Astrocyte (in vitro differentiated cells and primary cell): ENCODE measurements around the gene CEP68. TPM values are rescaled to one million over a fixed set of nuclear protein-coding genes. Genes with fewer than 3 reads are reported as not detected.

Source experiments
- DNase-seq: peaks from one replicate; pipeline ENCODE4 v3.0.0-alpha.2; 2010; ENCODE audit warnings: low read depth
- FAIRE-seq: peaks from 2 replicates; lab custom pipeline; 2011; peaks lifted over from hg19 to GRCh38; lab: Jason Lieb, UNC
- H2AFZ ChIP-seq: 2 replicates; pipeline ENCODE4 v1.6.0; 2012; ENCODE audit warnings: low read depth, low read length, inconsistent platforms
- H3K27ac ChIP-seq: 2 replicates; pipeline ENCODE4 v1.5.1; 2011; ENCODE audit warnings: low read depth, low read length, inconsistent platforms
- H3K27me3 ChIP-seq: 2 replicates; pipeline ENCODE4 v1.6.0; 2011; ENCODE audit warnings: low read length, inconsistent platforms; ENCODE audit not compliant: insufficient read depth
- H3K36me3 ChIP-seq: 2 replicates; pipeline ENCODE4 v1.5.1; 2011; ENCODE audit warnings: low read length, inconsistent platforms; ENCODE audit not compliant: insufficient read depth
- H3K4me1 ChIP-seq: 2 replicates; pipeline ENCODE4 v1.5.1; 2011; ENCODE audit warnings: low read length, inconsistent platforms; ENCODE audit not compliant: insufficient read depth
- H3K4me2 ChIP-seq: 2 replicates; pipeline ENCODE4 v1.6.0; 2012; ENCODE audit warnings: low read length, inconsistent platforms
- H3K4me3 ChIP-seq: 2 replicates; pipeline ENCODE4 v1.5.1; 2011; ENCODE audit warnings: low read depth, mild to moderate bottlenecking, low read length, inconsistent platforms; ENCODE audit not compliant: insufficient read depth
- H3K79me2 ChIP-seq: 2 replicates; pipeline ENCODE4 v1.6.0; 2012; ENCODE audit warnings: mild to moderate bottlenecking, low read length, inconsistent platforms; ENCODE audit not compliant: insufficient read depth
- H3K9ac ChIP-seq: 2 replicates; pipeline ENCODE4 v1.6.0; 2012; ENCODE audit warnings: mild to moderate bottlenecking, low read length, inconsistent platforms
- H3K9me3 ChIP-seq: 2 replicates; pipeline ENCODE4 v1.5.1; 2012; ENCODE audit warnings: low read depth, mild to moderate bottlenecking, low read length, inconsistent platforms; ENCODE audit not compliant: insufficient read depth
- H4K20me1 ChIP-seq: 2 replicates; pipeline ENCODE4 v1.6.0; 2012; ENCODE audit warnings: low read length, inconsistent platforms; ENCODE audit not compliant: insufficient read depth
- H3K27ac Mint-ChIP-seq: one replicate; pipeline ENCODE4 v1.8.0; 2021; ENCODE audit warnings: mild to moderate bottlenecking, mixed read lengths; ENCODE audit not compliant: unreplicated experiment
- H3K27me3 Mint-ChIP-seq: one replicate; pipeline ENCODE4 v1.8.0; 2021; ENCODE audit warnings: low read depth, mixed read lengths; ENCODE audit not compliant: unreplicated experiment
- H3K36me3 Mint-ChIP-seq: one replicate; pipeline ENCODE4 v1.8.0; 2021; ENCODE audit warnings: low read depth, mixed read lengths; ENCODE audit not compliant: unreplicated experiment
- H3K4me1 Mint-ChIP-seq: one replicate; pipeline ENCODE4 v1.8.0; 2021; ENCODE audit warnings: low read depth, mixed read lengths; ENCODE audit not compliant: unreplicated experiment
- H3K4me3 Mint-ChIP-seq: one replicate; pipeline ENCODE4 v1.8.0; 2021; ENCODE audit warnings: mild to moderate bottlenecking, moderate library complexity, mixed read lengths; ENCODE audit not compliant: unreplicated experiment
- H3K9me3 Mint-ChIP-seq: one replicate; pipeline ENCODE4 v1.8.0; 2021; ENCODE audit warnings: mild to moderate bottlenecking, mixed read lengths; ENCODE audit not compliant: unreplicated experiment
- CTCF ChIP-seq: IDR thresholded peaks from 2 replicates; pipeline ENCODE4 v1.5.1; 2011; ENCODE audit warnings: low read depth, mild to moderate bottlenecking, inconsistent platforms, low read length, moderate library complexity; ENCODE audit not compliant: insufficient read depth
- EZH2 ChIP-seq: IDR thresholded peaks from 2 replicates; pipeline ENCODE4 v1.6.1; 2012; ENCODE audit warnings: mild to moderate bottlenecking, low read length, inconsistent platforms; ENCODE audit not compliant: insufficient read depth
- total RNA-seq: library from RNA; stranded (reverse); gene quantifications from 2 replicates; pipeline ENCODE4 v1.2.1, GENCODE V29; 2021

Gene CEP68
- total RNA-seq, 1 donor from 2014 or later, result 6.9 TPM

GRCh38 chr2:65114921-65115320 is 58.7 kb downstream of the CEP68 start:
- Histone ChIP-seq H3K9ac (no peak overlapping the region), H3K36me3 (no peaks in the 10 kb centered on the region), H3K27me3 (no peaks in the 10 kb centered on the region), H3K27ac (no peak overlapping the region), H4K20me1 (peaks cover 99% of the 10 kb centered on the region), H3K79me2 (peaks cover 99% of the 10 kb centered on the region), H3K9me3 (no peaks in the 10 kb centered on the region), H3K4me1 (no peaks in the 10 kb centered on the region), H3K4me2 (no peak overlapping the region), H3K4me3 (no peak overlapping the region), H2AFZ (no peak overlapping the region)
- Mint-ChIP-seq H3K4me3 (no peak overlapping the region), H3K27ac (no peak overlapping the region), H3K4me1 (peaks cover 14% of the 10 kb centered on the region), H3K9me3 (no peaks in the 10 kb centered on the region), H3K36me3 (peaks cover 2% of the 10 kb centered on the region), H3K27me3 (no peaks in the 10 kb centered on the region)
- no peak for DNase-seq
- TF ChIP-seq CTCF (no peak), EZH2 (no peak)
- no peak for FAIRE-seq

- peaks cover 14% of the 10 kb centered on the region for H3K4me1 Mint-ChIP-seq
- Histone ChIP-seq H3K79me2 (peaks cover 99% of the 10 kb centered on the region), H3K27ac (no peak overlapping the region), H3K9me3 (no peaks in the 10 kb centered on the region), H2AFZ (no peak overlapping the region), H3K9ac (no peak overlapping the region), H3K36me3 (no peaks in the 10 kb centered on the region), H3K27me3 (no peaks in the 10 kb centered on the region), H3K4me2 (no peak overlapping the region), H4K20me1 (peaks cover 99% of the 10 kb centered on the region), H3K4me1 (no peaks in the 10 kb centered on the region), H3K4me3 (no peak overlapping the region)
- no peaks in the 10 kb centered on the region for H3K27me3 Mint-ChIP-seq
- no peak overlapping the region for H3K4me3 Mint-ChIP-seq
- H3K36me3 Mint-ChIP-seq, result no peaks in the 10 kb centered on the region
- FAIRE-seq (no peak), DNase-seq (no peak)
- no peak overlapping the region for H3K27ac Mint-ChIP-seq
- H3K9me3 Mint-ChIP-seq, result no peaks in the 10 kb centered on the region
- no peak for TF ChIP-seq EZH2
- TF ChIP-seq CTCF, result no peak
Observed at GRCh38 chr2:65116645-65117044, 60.4 kb downstream of the CEP68 start.

- TF ChIP-seq CTCF (no peak), EZH2 (no peak)
Observed at GRCh38 chr2:65120990-65121693, 64.9 kb downstream of the CEP68 start.

More at GRCh38 chr2:65120990-65121693, 64.9 kb downstream of the CEP68 start:
- Mint-ChIP-seq H3K4me3 (no peak overlapping the region), H3K9me3 (no peaks in the 10 kb centered on the region), H3K27ac (no peak overlapping the region), H3K27me3 (no peaks in the 10 kb centered on the region), H3K4me1 (peaks cover 11% of the 10 kb centered on the region), H3K36me3 (no peaks in the 10 kb centered on the region)
- no peak for FAIRE-seq
- Histone ChIP-seq H3K9ac (no peak overlapping the region), H3K27ac (no peak overlapping the region), H3K36me3 (no peaks in the 10 kb centered on the region), H3K27me3 (no peaks in the 10 kb centered on the region), H2AFZ (no peak overlapping the region), H3K4me1 (peaks cover 4% of the 10 kb centered on the region), H3K4me2 (no peak overlapping the region), H3K79me2 (peaks cover 99% of the 10 kb centered on the region), H4K20me1 (peaks cover 99% of the 10 kb centered on the region), H3K4me3 (no peak overlapping the region), H3K9me3 (no peaks in the 10 kb centered on the region)
- no peak for DNase-seq
